Measurements from ENCODE around the gene ERBB3.

Gene ERBB3

DNA sequence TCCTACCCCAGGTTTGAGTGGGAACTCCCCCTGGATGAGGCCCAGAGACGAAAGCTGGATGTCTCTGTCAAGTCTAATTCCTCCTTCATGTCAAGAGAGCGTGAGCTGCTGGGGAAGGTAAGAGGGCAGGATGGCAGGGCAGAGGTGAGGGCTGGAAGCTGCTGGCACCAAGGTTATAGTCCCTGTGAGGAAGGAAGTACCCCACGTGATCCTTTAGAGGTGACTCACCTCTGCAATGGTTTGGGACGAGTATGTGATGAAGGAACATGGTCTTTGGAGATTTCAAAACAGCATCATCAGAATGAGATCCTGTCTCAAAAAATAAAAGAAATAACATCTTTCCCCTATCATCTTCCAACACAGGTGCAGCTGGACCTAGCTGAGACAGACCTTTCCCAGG, 63.3 kb downstream of the ERBB3 start:
- Histone ChIP-seq H3K4me3 (ENCODE audit: low read depth in 1 of 2, low read length in 2 of 2) (no peak overlapping the region), H3K27me3 (ENCODE audit: low read depth, low read length) (no peaks in the 10 kb centered on the region), H3K9me3 (ENCODE audit: control insufficient read depth in 1 of 2, low read length in 2 of 2) (no peaks in the 10 kb centered on the region), H3K4me1 (ENCODE audit: control insufficient read depth in 1 of 2, insufficient read depth in 2 of 2, low read length in 2 of 2) (peaks cover 0 to 21% of the 10 kb centered on the region in 2 donors), H3K27ac (ENCODE audit: low read length) (no peak overlapping the region), H3K36me3 (ENCODE audit: control insufficient read depth in 1 of 2, insufficient read depth in 2 of 2, low read length in 2 of 2) (peaks cover 37 to 63% of the 10 kb centered on the region in 2 donors)

DNA sequence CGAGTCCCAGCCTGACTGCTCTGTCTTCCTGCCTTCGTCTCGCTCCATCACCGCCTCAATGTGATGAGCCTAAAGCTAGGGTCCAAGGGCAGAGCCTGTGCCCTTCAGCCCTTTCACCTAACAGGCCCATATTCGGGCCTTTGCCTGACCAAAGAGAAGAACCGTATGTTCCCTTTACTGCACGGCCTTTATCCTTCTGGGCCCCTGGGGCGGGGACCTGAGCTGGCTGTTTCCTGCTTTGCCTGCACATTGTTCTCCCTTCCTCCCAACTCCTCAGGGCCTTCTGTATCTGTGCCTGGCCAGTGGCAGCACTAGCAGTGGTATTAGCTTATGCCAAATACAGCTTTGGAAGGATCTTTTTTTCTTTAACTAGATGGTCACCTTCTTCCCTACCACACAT, 63.9 kb downstream of the ERBB3 start:
- H3K9me3 ChIP-seq (ENCODE audit: control insufficient read depth in 1 of 2, low read length in 2 of 2) = no peaks in the 10 kb centered on the region
- no peak overlapping the region for H3K4me3 ChIP-seq (ENCODE audit: low read depth in 1 of 2, low read length in 2 of 2)
- H3K36me3 ChIP-seq (ENCODE audit: control insufficient read depth in 1 of 2, insufficient read depth in 2 of 2, low read length in 2 of 2) = peaks cover 30 to 56% of the 10 kb centered on the region in 2 donors
- H3K4me1 ChIP-seq (ENCODE audit: control insufficient read depth in 1 of 2, insufficient read depth in 2 of 2, low read length in 2 of 2) = peaks cover 0 to 21% of the 10 kb centered on the region in 2 donors
- no peaks in the 10 kb centered on the region for H3K27me3 ChIP-seq (ENCODE audit: low read depth, low read length)
- H3K27ac ChIP-seq (ENCODE audit: low read length) = no peak overlapping the region

- Histone ChIP-seq H3K27me3 (ENCODE audit: low read depth, low read length) (no peaks in the 10 kb centered on the region), H3K27ac (ENCODE audit: low read length) (no peak overlapping the region), H3K4me3 (ENCODE audit: low read depth in 1 of 2, low read length in 2 of 2) (no peak overlapping the region), H3K9me3 (ENCODE audit: control insufficient read depth in 1 of 2, low read length in 2 of 2) (no peaks in the 10 kb centered on the region), H3K36me3 (ENCODE audit: control insufficient read depth in 1 of 2, insufficient read depth in 2 of 2, low read length in 2 of 2) (peaks cover 30 to 43% of the 10 kb centered on the region in 2 donors), H3K4me1 (ENCODE audit: control insufficient read depth in 1 of 2, insufficient read depth in 2 of 2, low read length in 2 of 2) (peaks cover 0 to 21% of the 10 kb centered on the region in 2 donors)
These were observed 65.3 kb downstream of the ERBB3 start for GRCh38 chr12:56145217-56145616.

GRCh38 chr12:56146492-56147460, 66.8 kb downstream of the ERBB3 start:
- no peak overlapping the region for H3K27ac ChIP-seq (ENCODE audit: low read length)
- no peak overlapping the region for H3K4me3 ChIP-seq (ENCODE audit: low read depth in 1 of 2, low read length in 2 of 2)
- H3K4me1 ChIP-seq (ENCODE audit: control insufficient read depth in 1 of 2, insufficient read depth in 2 of 2, low read length in 2 of 2) = peaks cover 6 to 29% of the 10 kb centered on the region in 2 donors
- no peaks in the 10 kb centered on the region for H3K9me3 ChIP-seq (ENCODE audit: control insufficient read depth in 1 of 2, low read length in 2 of 2)
- H3K36me3 ChIP-seq (ENCODE audit: control insufficient read depth in 1 of 2, insufficient read depth in 2 of 2, low read length in 2 of 2) = peaks cover 21 to 34% of the 10 kb centered on the region in 2 donors
- no peaks in the 10 kb centered on the region for H3K27me3 ChIP-seq (ENCODE audit: low read depth, low read length)

DNA sequence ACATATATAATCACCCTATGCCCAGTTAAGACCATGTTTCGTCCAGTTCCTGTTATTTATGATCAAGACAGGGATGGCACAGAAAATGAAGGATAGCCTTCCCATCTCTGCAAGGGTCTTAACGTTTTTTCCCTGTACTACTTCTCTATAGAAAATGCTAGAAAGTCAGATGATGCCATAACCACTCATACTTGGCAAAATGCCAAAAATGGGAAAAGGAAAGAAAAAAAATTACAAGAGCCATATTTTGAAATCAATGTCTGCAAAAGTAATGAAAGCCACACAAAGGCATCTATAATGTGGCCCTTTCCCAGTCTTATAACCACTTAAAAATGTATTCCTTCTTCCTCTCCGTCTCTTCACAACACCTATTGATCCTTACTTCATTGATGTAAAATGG, 70.6 kb downstream of the ERBB3 start:
- H3K36me3 ChIP-seq (ENCODE audit: control insufficient read depth in 1 of 2, insufficient read depth in 2 of 2, low read length in 2 of 2) = no peaks in the 10 kb centered on the region
- peaks cover 16 to 31% of the 10 kb centered on the region in 2 donors for H3K4me1 ChIP-seq (ENCODE audit: control insufficient read depth in 1 of 2, insufficient read depth in 2 of 2, low read length in 2 of 2)
- no peaks in the 10 kb centered on the region for H3K27me3 ChIP-seq (ENCODE audit: low read depth, low read length)
- no peak overlapping the region for H3K4me3 ChIP-seq (ENCODE audit: low read depth in 1 of 2, low read length in 2 of 2)
- no peaks in the 10 kb centered on the region for H3K9me3 ChIP-seq (ENCODE audit: control insufficient read depth in 1 of 2, low read length in 2 of 2)
- no peak overlapping the region for H3K27ac ChIP-seq (ENCODE audit: low read length)

- Histone ChIP-seq H3K9me3 (ENCODE audit: control insufficient read depth in 1 of 2, low read length in 2 of 2) (no peaks in the 10 kb centered on the region), H3K4me1 (ENCODE audit: control insufficient read depth in 1 of 2, insufficient read depth in 2 of 2, low read length in 2 of 2) (peaks cover 16 to 26% of the 10 kb centered on the region in 2 donors), H3K4me3 (ENCODE audit: low read depth in 1 of 2, low read length in 2 of 2) (peak overlapping the region; percentile 69 to 75), H3K27ac (ENCODE audit: low read length) (peak overlapping the region; percentile 93), H3K36me3 (ENCODE audit: control insufficient read depth in 1 of 2, insufficient read depth in 2 of 2, low read length in 2 of 2) (no peaks in the 10 kb centered on the region), H3K27me3 (ENCODE audit: low read depth, low read length) (no peaks in the 10 kb centered on the region)
These were observed 71.7 kb downstream of the ERBB3 start for GRCh38 chr12:56151672-56152131.

- Histone ChIP-seq H3K36me3 (ENCODE audit: control insufficient read depth in 1 of 2, insufficient read depth in 2 of 2, low read length in 2 of 2) (no peaks in the 10 kb centered on the region), H3K27me3 (ENCODE audit: low read depth, low read length) (no peaks in the 10 kb centered on the region), H3K4me1 (ENCODE audit: control insufficient read depth in 1 of 2, insufficient read depth in 2 of 2, low read length in 2 of 2) (peaks cover 16 to 22% of the 10 kb centered on the region in 2 donors), H3K4me3 (ENCODE audit: low read depth in 1 of 2, low read length in 2 of 2) (peak within 1 kb of the TSS; percentile 69 to 75), H3K27ac (ENCODE audit: low read length) (peak within 1 kb of the TSS; percentile 93), H3K9me3 (ENCODE audit: control insufficient read depth in 1 of 2, low read length in 2 of 2) (no peaks in the 10 kb centered on the region)
These were observed 72.3 kb downstream of the ERBB3 start, which contains the start of gene MYL6B for GRCh38 chr12:56152132-56152755. TSS of gene MYL6B (plus strand) at chr12:56152587. CDS start at chr12:56153919, 1,332 bp downstream.

Data from muscle layer of duodenum (tissue), 2 donors.